K562 (cell line): ENCODE measurements around the gene MRAS. TPM values are rescaled to one million over a fixed set of nuclear protein-coding genes. Genes with fewer than 3 reads are reported as not detected.

Source experiments
- polyA plus RNA-seq, 8 experiments: library from polyadenylated mRNA; depleted of rRNA in 4 of 8; stranded (reverse) in 5 of 8; unstranded in 3 of 8; fragments of >200 nt; fragmentation: Nextera tagmentation in 2 of 8; fragmentation: Illumina TruSeq in 1 of 8; extraction: Ambion mirVana in 2 of 8; extraction: Trizol in 1 of 8; gene quantifications; 2 replicates each; pipeline versions ENCODE4 v1.2.1 to v1.2.3, GENCODE V29; 2011 to 2014; ENCODE audit warnings: inconsistent platforms in 1 of 8, missing spikeins in 1 of 8
- total RNA-seq, 7 experiments: library from RNA; depleted of rRNA in 6 of 7; stranded (reverse); fragments of >200 nt in 6 of 7; fragmentation: Illumina TruSeq in 2 of 7; extraction: Trizol in 2 of 7; gene quantifications; 2 replicates each; pipeline versions ENCODE4 v1.2.1 to v1.2.3, GENCODE V29; 2011 to 2021; ENCODE audit warnings: low replicate concordance in 1 of 7
- TF ChIP-seq, protein P1 (sequence below): fragments of 450-650 bp; IDR thresholded peaks from 2 replicates; pipeline ENCODE4 v1.6.1; 2016; ENCODE audit warnings: mild to moderate bottlenecking, moderate library complexity

Gene MRAS
- total and polyA plus RNA-seq, 9 of the 15 experiments (the other 6 are each of a cell fraction or from before 2014, with no cell fraction given): 1.5 to 10.0 (median 5.0) TPM

DNA sequence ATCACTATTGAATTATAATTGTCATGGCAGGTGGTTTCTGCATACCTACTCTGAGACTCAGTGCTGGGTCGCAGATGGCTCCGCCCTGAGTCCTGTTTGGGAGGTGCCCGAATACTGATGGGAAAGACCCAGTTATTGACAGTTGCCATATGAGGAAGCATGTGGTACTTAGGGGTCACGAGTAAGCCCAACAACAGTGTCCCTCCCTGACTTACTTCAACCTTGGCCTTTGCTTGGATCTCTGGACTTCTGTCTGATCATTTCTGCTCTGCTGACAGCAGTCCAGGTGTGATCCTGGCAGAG, 16.8 kb downstream of the MRAS start (continued):
- TF ChIP-seq, protein P1, sequence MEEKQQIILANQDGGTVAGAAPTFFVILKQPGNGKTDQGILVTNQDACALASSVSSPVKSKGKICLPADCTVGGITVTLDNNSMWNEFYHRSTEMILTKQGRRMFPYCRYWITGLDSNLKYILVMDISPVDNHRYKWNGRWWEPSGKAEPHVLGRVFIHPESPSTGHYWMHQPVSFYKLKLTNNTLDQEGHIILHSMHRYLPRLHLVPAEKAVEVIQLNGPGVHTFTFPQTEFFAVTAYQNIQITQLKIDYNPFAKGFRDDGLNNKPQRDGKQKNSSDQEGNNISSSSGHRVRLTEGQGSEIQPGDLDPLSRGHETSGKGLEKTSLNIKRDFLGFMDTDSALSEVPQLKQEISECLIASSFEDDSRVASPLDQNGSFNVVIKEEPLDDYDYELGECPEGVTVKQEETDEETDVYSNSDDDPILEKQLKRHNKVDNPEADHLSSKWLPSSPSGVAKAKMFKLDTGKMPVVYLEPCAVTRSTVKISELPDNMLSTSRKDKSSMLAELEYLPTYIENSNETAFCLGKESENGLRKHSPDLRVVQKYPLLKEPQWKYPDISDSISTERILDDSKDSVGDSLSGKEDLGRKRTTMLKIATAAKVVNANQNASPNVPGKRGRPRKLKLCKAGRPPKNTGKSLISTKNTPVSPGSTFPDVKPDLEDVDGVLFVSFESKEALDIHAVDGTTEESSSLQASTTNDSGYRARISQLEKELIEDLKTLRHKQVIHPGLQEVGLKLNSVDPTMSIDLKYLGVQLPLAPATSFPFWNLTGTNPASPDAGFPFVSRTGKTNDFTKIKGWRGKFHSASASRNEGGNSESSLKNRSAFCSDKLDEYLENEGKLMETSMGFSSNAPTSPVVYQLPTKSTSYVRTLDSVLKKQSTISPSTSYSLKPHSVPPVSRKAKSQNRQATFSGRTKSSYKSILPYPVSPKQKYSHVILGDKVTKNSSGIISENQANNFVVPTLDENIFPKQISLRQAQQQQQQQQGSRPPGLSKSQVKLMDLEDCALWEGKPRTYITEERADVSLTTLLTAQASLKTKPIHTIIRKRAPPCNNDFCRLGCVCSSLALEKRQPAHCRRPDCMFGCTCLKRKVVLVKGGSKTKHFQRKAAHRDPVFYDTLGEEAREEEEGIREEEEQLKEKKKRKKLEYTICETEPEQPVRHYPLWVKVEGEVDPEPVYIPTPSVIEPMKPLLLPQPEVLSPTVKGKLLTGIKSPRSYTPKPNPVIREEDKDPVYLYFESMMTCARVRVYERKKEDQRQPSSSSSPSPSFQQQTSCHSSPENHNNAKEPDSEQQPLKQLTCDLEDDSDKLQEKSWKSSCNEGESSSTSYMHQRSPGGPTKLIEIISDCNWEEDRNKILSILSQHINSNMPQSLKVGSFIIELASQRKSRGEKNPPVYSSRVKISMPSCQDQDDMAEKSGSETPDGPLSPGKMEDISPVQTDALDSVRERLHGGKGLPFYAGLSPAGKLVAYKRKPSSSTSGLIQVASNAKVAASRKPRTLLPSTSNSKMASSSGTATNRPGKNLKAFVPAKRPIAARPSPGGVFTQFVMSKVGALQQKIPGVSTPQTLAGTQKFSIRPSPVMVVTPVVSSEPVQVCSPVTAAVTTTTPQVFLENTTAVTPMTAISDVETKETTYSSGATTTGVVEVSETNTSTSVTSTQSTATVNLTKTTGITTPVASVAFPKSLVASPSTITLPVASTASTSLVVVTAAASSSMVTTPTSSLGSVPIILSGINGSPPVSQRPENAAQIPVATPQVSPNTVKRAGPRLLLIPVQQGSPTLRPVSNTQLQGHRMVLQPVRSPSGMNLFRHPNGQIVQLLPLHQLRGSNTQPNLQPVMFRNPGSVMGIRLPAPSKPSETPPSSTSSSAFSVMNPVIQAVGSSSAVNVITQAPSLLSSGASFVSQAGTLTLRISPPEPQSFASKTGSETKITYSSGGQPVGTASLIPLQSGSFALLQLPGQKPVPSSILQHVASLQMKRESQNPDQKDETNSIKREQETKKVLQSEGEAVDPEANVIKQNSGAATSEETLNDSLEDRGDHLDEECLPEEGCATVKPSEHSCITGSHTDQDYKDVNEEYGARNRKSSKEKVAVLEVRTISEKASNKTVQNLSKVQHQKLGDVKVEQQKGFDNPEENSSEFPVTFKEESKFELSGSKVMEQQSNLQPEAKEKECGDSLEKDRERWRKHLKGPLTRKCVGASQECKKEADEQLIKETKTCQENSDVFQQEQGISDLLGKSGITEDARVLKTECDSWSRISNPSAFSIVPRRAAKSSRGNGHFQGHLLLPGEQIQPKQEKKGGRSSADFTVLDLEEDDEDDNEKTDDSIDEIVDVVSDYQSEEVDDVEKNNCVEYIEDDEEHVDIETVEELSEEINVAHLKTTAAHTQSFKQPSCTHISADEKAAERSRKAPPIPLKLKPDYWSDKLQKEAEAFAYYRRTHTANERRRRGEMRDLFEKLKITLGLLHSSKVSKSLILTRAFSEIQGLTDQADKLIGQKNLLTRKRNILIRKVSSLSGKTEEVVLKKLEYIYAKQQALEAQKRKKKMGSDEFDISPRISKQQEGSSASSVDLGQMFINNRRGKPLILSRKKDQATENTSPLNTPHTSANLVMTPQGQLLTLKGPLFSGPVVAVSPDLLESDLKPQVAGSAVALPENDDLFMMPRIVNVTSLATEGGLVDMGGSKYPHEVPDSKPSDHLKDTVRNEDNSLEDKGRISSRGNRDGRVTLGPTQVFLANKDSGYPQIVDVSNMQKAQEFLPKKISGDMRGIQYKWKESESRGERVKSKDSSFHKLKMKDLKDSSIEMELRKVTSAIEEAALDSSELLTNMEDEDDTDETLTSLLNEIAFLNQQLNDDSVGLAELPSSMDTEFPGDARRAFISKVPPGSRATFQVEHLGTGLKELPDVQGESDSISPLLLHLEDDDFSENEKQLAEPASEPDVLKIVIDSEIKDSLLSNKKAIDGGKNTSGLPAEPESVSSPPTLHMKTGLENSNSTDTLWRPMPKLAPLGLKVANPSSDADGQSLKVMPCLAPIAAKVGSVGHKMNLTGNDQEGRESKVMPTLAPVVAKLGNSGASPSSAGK: no peak
